Activated CD4-positive, alpha-beta memory T cell treated with anti-CD3 and anti-CD28 coated beads for 36 hours (primary cell): ENCODE data around the gene FLOT1. TPM values are rescaled to one million over a fixed set of nuclear protein-coding genes. Genes with fewer than 3 reads are reported as not detected.
A peak's percentile ranks its signal among the peaks of the same experiment; 100 is the strongest.

Experiments used
- CTCF ChIA-PET: fragments of 350-600 bp; sonication (Branson Sonifier 250); formaldehyde crosslinking; loops from one replicate; lab custom pipeline; 2021; ENCODE audit warnings: antibody characterized with exemption, inconsistent platforms; lab: Charles Lee
- POLR2A ChIA-PET: fragments of 350-600 bp; sonication (Branson Sonifier 250); formaldehyde crosslinking; loops from one replicate; lab custom pipeline; 2021; ENCODE audit warnings: antibody characterized with exemption; lab: Charles Lee
- DNase-seq: peaks from one replicate; pipeline ENCODE4 v3.0.0-alpha.2; 2020
- H3K27ac Mint-ChIP-seq: one replicate; pipeline ENCODE4 v1.8.0; 2021; ENCODE audit warnings: mixed read lengths
- H3K27me3 Mint-ChIP-seq: one replicate; pipeline ENCODE4 v1.8.0; 2021; ENCODE audit warnings: mixed read lengths
- H3K36me3 Mint-ChIP-seq: one replicate; pipeline ENCODE4 v1.8.0; 2021; ENCODE audit warnings: mixed read lengths
- H3K4me1 Mint-ChIP-seq: one replicate; pipeline ENCODE4 v1.8.0; 2021; ENCODE audit warnings: low read depth, mixed read lengths
- H3K4me3 Mint-ChIP-seq: one replicate; pipeline ENCODE4 v1.8.0; 2021; ENCODE audit warnings: mild to moderate bottlenecking, mixed read lengths
- H3K9me3 Mint-ChIP-seq: one replicate; pipeline ENCODE4 v1.8.0; 2021; ENCODE audit warnings: mixed read lengths
- intact Hi-C: fragments of 100-400 bp; cut with micrococcal nuclease; formaldehyde crosslinking; loops from one replicate; pipeline ENCODE4 v1.15.1; 2023
- total RNA-seq, 2 experiments: library from RNA; stranded (reverse); gene quantifications; one replicate each; pipeline ENCODE4 v1.2.3, GENCODE V29; 2021

FLOT1 gene
- total RNA-seq, 2 experiments from 2014 or later, result 226 to 231 TPM

GRCh38 chr6:30685157-30686008, 57.1 kb downstream of the FLOT1 start:
- Mint-ChIP-seq H3K4me3 (peak overlapping the region; percentile 100), H3K27me3 (no peaks in the 10 kb centered on the region), H3K27ac (peak overlapping the region; percentile 99), H3K9me3 (no peaks in the 10 kb centered on the region), H3K36me3 (peaks cover 64% of the 10 kb centered on the region), H3K4me1 (peaks cover 34% of the 10 kb centered on the region)
- CTCF ChIA-PET, result interaction anchor here (0.7 to 19.8 kb wide), 2 partner anchors 41 to 68 kb away, joined by 3 to 628 read pairs; partner anchors contain the start of genes MDC1, MRPS18B and TUBB
- intact Hi-C loops, result loop anchor here (1.0 to 5.0 kb wide), 2 partner anchors 68 to 672 kb away; partner anchors contain the start of genes HLA-B, MRPS18B and PPP1R10
- peak; percentile 48 for DNase-seq
- POLR2A ChIA-PET, result interaction anchor here (1.1 to 14.8 kb wide), 4 partner anchors 36 to 72 kb away, joined by 7 to 209 read pairs (median 12); partner anchors contain the start of genes MDC1, MRPS18B, PPP1R10 and TUBB

GRCh38 chr6:30684386-30685156, 57.9 kb downstream of the FLOT1 start:
- peak overlapping the region; percentile 99 for H3K27ac Mint-ChIP-seq
- peaks cover 26% of the 10 kb centered on the region for H3K4me1 Mint-ChIP-seq
- peaks cover 71% of the 10 kb centered on the region for H3K36me3 Mint-ChIP-seq
- intact Hi-C loops, result loop anchor here (5.0 kb wide), 3 partner anchors 112 to 673 kb away; partner anchors contain the start of genes ABCF1, GNL1, HLA-B and PRR3
- POLR2A ChIA-PET, result interaction anchor here (0.8 to 14.8 kb wide), 4 partner anchors 37 to 72 kb away, joined by 4 to 209 read pairs (median 11); partner anchors contain the start of genes MDC1 and TUBB
- DNase-seq, result peak; percentile 78
- no peaks in the 10 kb centered on the region for H3K9me3 Mint-ChIP-seq
- CTCF ChIA-PET, result interaction anchor here (19.8 kb wide), 1 partner anchor 42 kb away, joined by 628 read pairs; the partner anchor contains the start of genes MDC1 and TUBB
- no peaks in the 10 kb centered on the region for H3K27me3 Mint-ChIP-seq
- peak overlapping the region; percentile 100 for H3K4me3 Mint-ChIP-seq

GRCh38 chr6:30683980-30684338, 58.5 kb downstream of the FLOT1 start:
- Mint-ChIP-seq H3K4me1 (peaks cover 22% of the 10 kb centered on the region), H3K4me3 (peak overlapping the region; percentile 100), H3K36me3 (peaks cover 76% of the 10 kb centered on the region), H3K27me3 (no peaks in the 10 kb centered on the region), H3K9me3 (no peaks in the 10 kb centered on the region), H3K27ac (peak overlapping the region; percentile 99)
- POLR2A ChIA-PET, result interaction anchor here (0.8 to 14.8 kb wide), 3 partner anchors 38 to 69 kb away, joined by 4 to 209 read pairs (median 15); partner anchors contain the start of genes MDC1 and TUBB
- no peak for DNase-seq
- CTCF ChIA-PET, result interaction anchor here (19.8 kb wide), 1 partner anchor 43 kb away, joined by 628 read pairs; the partner anchor contains the start of genes MDC1 and TUBB
- intact Hi-C loops, result loop anchor here (2.0 to 5.0 kb wide), 3 partner anchors 112 to 195 kb away; partner anchors contain the start of genes ABCF1, GNL1, HLA-E and PRR3

GRCh38 chr6:30683183-30683979, 59.1 kb downstream of the FLOT1 start:
- peaks cover 81% of the 10 kb centered on the region for H3K36me3 Mint-ChIP-seq
- no peaks in the 10 kb centered on the region for H3K27me3 Mint-ChIP-seq
- intact Hi-C loops, result loop anchor here (2.0 to 5.0 kb wide), 3 partner anchors 111 to 195 kb away; partner anchors contain the start of genes ABCF1, GNL1, HLA-E and PRR3
- H3K27ac Mint-ChIP-seq, result peak overlapping the region; percentile 99
- peak; percentile 13 for DNase-seq
- H3K9me3 Mint-ChIP-seq, result no peaks in the 10 kb centered on the region
- H3K4me1 Mint-ChIP-seq, result peaks cover 19% of the 10 kb centered on the region
- peak overlapping the region; percentile 100 for H3K4me3 Mint-ChIP-seq
- CTCF ChIA-PET, result interaction anchor here (19.8 kb wide), 1 partner anchor 43 kb away, joined by 628 read pairs; the partner anchor contains the start of genes MDC1 and TUBB
- POLR2A ChIA-PET, result interaction anchor here (0.8 to 14.8 kb wide), 6 partner anchors 7 to 86 kb away, joined by 4 to 209 read pairs (median 11); partner anchors contain the start of genes MDC1, NRM and TUBB

- H3K27ac Mint-ChIP-seq, result peak overlapping the region; percentile 99
- CTCF ChIA-PET, result interaction anchor here (0.6 to 19.8 kb wide), 5 partner anchors 9 to 387 kb away, joined by 3 to 628 read pairs (median 3); partner anchors contain the start of genes MDC1, MRPS18B, NRM and TUBB
Observed at GRCh38 chr6:30682143-30683117, 60.1 kb downstream of the FLOT1 start.

GRCh38 chr6:30681766-30682142, 60.7 kb downstream of the FLOT1 start:
- no peaks in the 10 kb centered on the region for H3K27me3 Mint-ChIP-seq
- peak overlapping the region; percentile 99 for H3K27ac Mint-ChIP-seq
- H3K36me3 Mint-ChIP-seq, result peaks cover 85% of the 10 kb centered on the region
- H3K4me1 Mint-ChIP-seq, result peaks cover 11% of the 10 kb centered on the region
- ChIA-PET POLR2A (interaction anchor here (0.5 to 14.8 kb wide), 8 partner anchors 9 to 191 kb away, joined by 3 to 209 read pairs (median 6); partner anchors contain the start of genes ABCF1, IER3, MDC1 and NRM), CTCF (interaction anchor here (0.6 to 19.8 kb wide), 6 partner anchors 9 to 388 kb away, joined by 3 to 628 read pairs (median 3); partner anchors contain the start of genes MDC1, MRPS18B, NRM and TUBB)
- H3K9me3 Mint-ChIP-seq, result no peaks in the 10 kb centered on the region
- DNase-seq, result no peak
- H3K4me3 Mint-ChIP-seq, result peak overlapping the region; percentile 100
- intact Hi-C loops, result loop anchor here (1.0 to 5.0 kb wide), 8 partner anchors 8 to 193 kb away; partner anchors contain the start of genes ABCF1, DHX16, GNL1 and HLA-E

More at GRCh38 chr6:30682143-30683117, 60.1 kb downstream of the FLOT1 start:
- peak; percentile 95 for DNase-seq
- Mint-ChIP-seq H3K9me3 (no peaks in the 10 kb centered on the region), H3K36me3 (peaks cover 80% of the 10 kb centered on the region), H3K4me1 (peaks cover 11% of the 10 kb centered on the region), H3K4me3 (peak overlapping the region; percentile 100), H3K27me3 (no peaks in the 10 kb centered on the region)
- POLR2A ChIA-PET, result interaction anchor here (0.5 to 14.8 kb wide), 8 partner anchors 8 to 191 kb away, joined by 3 to 209 read pairs (median 4); partner anchors contain the start of genes ABCF1, DHX16, MDC1 and NRM
- intact Hi-C loops, result loop anchor here (1.0 to 5.0 kb wide), 8 partner anchors 9 to 194 kb away; partner anchors contain the start of genes ABCF1, DHX16, GNL1 and HLA-E

- CTCF ChIA-PET, result interaction anchor here (0.6 to 19.8 kb wide), 14 partner anchors 10 to 407 kb away, joined by 3 to 628 read pairs (median 4); partner anchors contain the start of genes MDC1, MRPS18B, NRM and PPP1R10
- peak; percentile 18 for DNase-seq
- peaks cover 16% of the 10 kb centered on the region for H3K4me1 Mint-ChIP-seq
- H3K9me3 Mint-ChIP-seq, result no peaks in the 10 kb centered on the region
- H3K4me3 Mint-ChIP-seq, result peak overlapping the region; percentile 100
- POLR2A ChIA-PET, result interaction anchor here (1.1 to 14.8 kb wide), 8 partner anchors 11 to 65 kb away, joined by 4 to 209 read pairs (median 10); partner anchors contain the start of genes IER3, MDC1, MRPS18B and NRM
- intact Hi-C loops, result loop anchor here (1.0 to 5.0 kb wide), 5 partner anchors 10 to 197 kb away; partner anchors contain the start of genes ABCF1, GNL1, NRM and PRR3
- H3K27me3 Mint-ChIP-seq, result no peaks in the 10 kb centered on the region
- H3K27ac Mint-ChIP-seq, result peak overlapping the region; percentile 99
- peaks cover 78% of the 10 kb centered on the region for H3K36me3 Mint-ChIP-seq
Observed at GRCh38 chr6:30679765-30680535, 62.5 kb downstream of the FLOT1 start.

- intact Hi-C loops, result loop anchor here (1.0 to 2.0 kb wide), 3 partner anchors 11 to 198 kb away; partner anchors contain the start of gene NRM
- H3K4me1 Mint-ChIP-seq, result peaks cover 16% of the 10 kb centered on the region
- peak overlapping the region; percentile 99 for H3K27ac Mint-ChIP-seq
- H3K4me3 Mint-ChIP-seq, result peak overlapping the region; percentile 100
- peak; percentile 94 for DNase-seq
- no peaks in the 10 kb centered on the region for H3K27me3 Mint-ChIP-seq
- peaks cover 71% of the 10 kb centered on the region for H3K36me3 Mint-ChIP-seq
- POLR2A ChIA-PET, result interaction anchor here (1.1 to 14.8 kb wide), 6 partner anchors 12 to 61 kb away, joined by 3 to 209 read pairs (median 6); partner anchors contain the start of genes MDC1, MRPS18B, NRM and PPP1R10
- CTCF ChIA-PET, result interaction anchor here (0.6 to 19.8 kb wide), 35 partner anchors 9 to 408 kb away, joined by 3 to 628 read pairs (median 4); partner anchors contain the start of genes ATAT1, MDC1, MRPS18B and NRM
- no peaks in the 10 kb centered on the region for H3K9me3 Mint-ChIP-seq
Observed at GRCh38 chr6:30678964-30679726, 63.3 kb downstream of the FLOT1 start.
